Left ventricle myocardium superior (tissue), 1 donor: Measurements from ENCODE around the gene TMEM51. TPM values are rescaled to one million over a fixed set of nuclear protein-coding genes. Genes with fewer than 3 reads are reported as not detected.
"Not testable (repeated sequence)": the region's sequence is repeated elsewhere in the genome, so short reads cannot be mapped to it uniquely, and the experiment has no call there.

Experiments used
- ATAC-seq: fragments of 200-7000 bp; cut with Tn5 transposase; one replicate; pipeline ENCODE4 v1.9.1; 2020; ENCODE audit warnings: mild to moderate bottlenecking, moderate library complexity
- DNase-seq: peaks from one replicate; pipeline ENCODE4 v3.0.0-alpha.2; 2020
- intact Hi-C: fragments of 100-400 bp; cut with micrococcal nuclease; formaldehyde crosslinking; loops from one replicate; pipeline ENCODE4 v1.11.0; 2022
- total RNA-seq: library from RNA; stranded (reverse); fragmentation: NEBNext Ultra II Directional; extraction: Animal tissue kit (Norgen Biotek cat#: 25700); gene quantifications from one replicate; pipeline ENCODE4 v1.2.1, GENCODE V29; 2021
- donor health status: DM: no; HTN: yes; CAD: no; lungs with severe emphysema.

The TMEM51 gene
- total RNA-seq, 1 donor from 2014 or later = 4.9 TPM

GRCh38 chr1:15171271-15171908 is 17.8 kb downstream of the TMEM51 start:
- intact Hi-C loops = no loop called here
- no peak for DNase-seq
- ATAC-seq = no peak

GRCh38 chr1:15172405-15173259 is 19.1 kb downstream of the TMEM51 start:
- ATAC-seq (peak; percentile 84), DNase-seq (no peak)
- intact Hi-C loops = no loop called here

- DNase-seq (no peak), ATAC-seq (no peak)
- intact Hi-C loops = no loop called here
Measured at GRCh38 chr1:15173863-15174614, 20.5 kb downstream of the TMEM51 start.

- DNase-seq (no peak), ATAC-seq (no peak)
- intact Hi-C loops = no loop called here
Measured at GRCh38 chr1:15174615-15174983, 21.1 kb downstream of the TMEM51 start.

DNA sequence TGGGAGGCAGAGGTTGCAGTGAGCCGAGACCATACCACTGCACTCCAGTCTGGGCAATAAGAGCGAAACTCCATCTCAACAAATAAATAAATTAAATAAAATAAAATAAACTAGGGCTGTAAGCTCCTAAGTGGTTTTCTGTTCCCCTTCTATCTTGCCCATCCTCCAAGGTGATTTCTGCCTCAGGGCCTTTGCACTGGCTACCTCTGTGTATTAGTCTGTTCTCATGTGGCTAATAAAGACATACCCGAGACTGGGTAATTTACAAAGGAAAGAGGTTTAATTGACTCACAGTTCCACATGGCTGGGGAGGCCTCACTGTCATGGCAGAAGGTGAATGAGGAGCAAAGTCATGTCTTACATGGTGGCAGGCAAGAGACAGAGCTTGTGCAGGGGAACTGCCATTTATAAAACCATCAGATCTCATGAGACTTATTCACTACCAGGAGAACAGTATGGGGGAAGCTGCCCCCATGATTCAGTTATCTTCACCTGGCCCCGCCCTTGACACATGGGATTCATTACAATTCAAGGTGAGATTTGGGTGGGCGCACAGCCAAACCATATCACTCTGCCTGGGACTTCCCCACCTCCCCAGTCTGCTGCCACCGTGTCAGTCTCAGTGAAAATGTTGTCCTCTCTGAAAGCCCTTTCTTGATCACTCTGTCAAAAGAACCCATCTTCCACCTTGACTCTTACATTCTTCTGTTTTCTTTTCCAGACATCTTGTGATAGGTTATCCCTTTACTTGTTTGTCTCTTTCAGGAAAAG is 22.0 kb downstream of the TMEM51 start:
- DNase-seq, intact Hi-C loops, ATAC-seq: not testable (repeated sequence)

GRCh38 chr1:15176120-15176519 is 22.6 kb downstream of the TMEM51 start:
- intact Hi-C loops = no loop called here
- DNase-seq (no peak), ATAC-seq (no peak)

- ATAC-seq = no peak
- intact Hi-C loops = no loop called here
- no peak for DNase-seq
Measured at GRCh38 chr1:15176898-15177665, 23.5 kb downstream of the TMEM51 start.

DNA sequence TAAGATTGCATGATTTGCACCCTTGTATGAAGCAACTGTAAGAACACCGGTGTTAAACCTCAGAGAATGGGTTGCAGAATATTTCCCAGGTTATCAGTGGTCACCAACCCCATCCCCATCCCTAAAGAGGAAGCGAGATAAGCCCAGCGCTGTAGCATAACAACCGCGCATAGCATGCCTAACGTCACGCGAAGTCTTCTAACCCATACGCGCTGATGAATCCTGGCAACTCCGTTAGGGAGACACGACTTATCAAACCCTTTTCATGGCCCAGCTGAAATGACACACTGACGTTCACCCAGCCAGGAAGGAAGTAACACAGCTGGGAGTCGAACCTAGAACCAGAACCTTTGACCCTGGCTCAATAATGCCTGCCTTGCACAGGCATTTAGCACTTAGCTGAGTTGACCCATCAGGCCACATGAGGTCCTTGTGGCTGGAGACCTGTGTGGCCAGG is 24.2 kb downstream of the TMEM51 start:
- no peak for ATAC-seq
- intact Hi-C loops = no loop called here
- no peak for DNase-seq

DNA sequence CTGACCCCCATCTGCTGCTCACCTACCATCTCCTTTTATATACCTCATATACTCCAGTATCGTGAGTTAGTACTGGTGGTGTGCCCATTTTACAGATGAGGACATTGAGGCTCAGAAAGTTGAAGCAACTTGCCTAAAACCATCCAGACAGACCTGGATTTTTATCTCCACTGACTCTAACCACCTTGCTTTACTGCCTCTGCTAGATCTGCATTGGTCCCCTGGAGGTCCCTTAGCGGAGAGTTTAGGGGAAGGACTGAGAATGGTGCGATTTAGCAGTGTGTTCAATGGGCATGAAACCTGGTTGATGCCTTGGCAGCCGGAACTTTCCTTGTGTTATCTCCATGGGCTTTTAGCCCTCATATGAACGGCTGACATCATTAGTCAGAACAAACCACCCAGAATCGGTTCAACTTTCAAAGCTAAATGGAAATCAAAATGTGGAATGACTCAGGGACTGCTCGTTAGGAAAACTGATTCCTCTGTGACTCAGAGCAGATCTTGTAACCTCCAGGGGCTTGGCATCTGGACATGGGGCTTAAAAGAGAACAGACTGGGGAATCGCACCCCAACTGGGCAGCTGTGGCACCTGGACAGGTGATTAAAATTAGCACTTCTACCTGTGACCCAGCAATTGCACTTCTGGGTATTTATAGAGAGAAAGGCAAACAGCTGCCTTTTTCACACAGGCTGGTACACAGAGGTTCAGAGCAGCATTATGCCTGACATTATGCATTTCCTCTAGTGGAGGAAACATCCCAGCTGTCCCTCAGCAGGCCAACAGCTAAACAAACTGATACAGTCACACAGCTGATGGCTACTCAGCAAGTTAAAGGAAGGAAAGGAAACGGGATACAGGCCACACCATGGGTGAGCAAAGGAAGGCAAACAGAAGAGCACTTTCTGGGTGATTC is 25.3 kb downstream of the TMEM51 start:
- intact Hi-C loops = no loop called here
- peak; percentile 81 for ATAC-seq
- DNase-seq = no peak

GRCh38 chr1:15179485-15179883 is 25.9 kb downstream of the TMEM51 start:
- no peak for DNase-seq
- no peak for ATAC-seq
- intact Hi-C loops = no loop called here

- ATAC-seq = no peak
- intact Hi-C loops = no loop called here
Measured at GRCh38 chr1:15180189-15180588, 26.6 kb downstream of the TMEM51 start.

GRCh38 chr1:15180945-15181523 is 27.5 kb downstream of the TMEM51 start:
- no peak for DNase-seq
- no peak for ATAC-seq
- intact Hi-C loops = no loop called here

More at GRCh38 chr1:15180189-15180588, 26.6 kb downstream of the TMEM51 start:
- no peak for DNase-seq

DNA sequence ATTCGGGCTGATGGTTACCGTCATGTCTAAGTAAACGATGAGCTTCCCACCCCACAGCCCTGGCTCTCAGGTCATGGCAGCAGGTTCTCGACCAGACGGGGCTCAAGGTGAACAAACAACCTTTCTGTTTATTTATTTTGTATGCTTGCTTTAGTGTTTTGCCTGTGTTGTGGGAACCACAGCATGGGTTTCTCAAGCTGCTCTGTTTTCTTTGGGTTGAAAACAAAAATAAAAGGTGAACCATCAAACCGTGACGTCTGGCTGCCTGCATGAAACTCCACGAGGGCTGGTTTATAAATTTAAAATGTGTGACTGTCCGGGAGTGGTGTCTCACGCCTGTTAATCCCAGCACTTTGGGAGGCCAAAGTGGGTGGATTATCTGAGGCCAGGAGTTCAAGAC is 28.0 kb downstream of the TMEM51 start:
- intact Hi-C loops = no loop called here
- DNase-seq (no peak), ATAC-seq (no peak)

DNA sequence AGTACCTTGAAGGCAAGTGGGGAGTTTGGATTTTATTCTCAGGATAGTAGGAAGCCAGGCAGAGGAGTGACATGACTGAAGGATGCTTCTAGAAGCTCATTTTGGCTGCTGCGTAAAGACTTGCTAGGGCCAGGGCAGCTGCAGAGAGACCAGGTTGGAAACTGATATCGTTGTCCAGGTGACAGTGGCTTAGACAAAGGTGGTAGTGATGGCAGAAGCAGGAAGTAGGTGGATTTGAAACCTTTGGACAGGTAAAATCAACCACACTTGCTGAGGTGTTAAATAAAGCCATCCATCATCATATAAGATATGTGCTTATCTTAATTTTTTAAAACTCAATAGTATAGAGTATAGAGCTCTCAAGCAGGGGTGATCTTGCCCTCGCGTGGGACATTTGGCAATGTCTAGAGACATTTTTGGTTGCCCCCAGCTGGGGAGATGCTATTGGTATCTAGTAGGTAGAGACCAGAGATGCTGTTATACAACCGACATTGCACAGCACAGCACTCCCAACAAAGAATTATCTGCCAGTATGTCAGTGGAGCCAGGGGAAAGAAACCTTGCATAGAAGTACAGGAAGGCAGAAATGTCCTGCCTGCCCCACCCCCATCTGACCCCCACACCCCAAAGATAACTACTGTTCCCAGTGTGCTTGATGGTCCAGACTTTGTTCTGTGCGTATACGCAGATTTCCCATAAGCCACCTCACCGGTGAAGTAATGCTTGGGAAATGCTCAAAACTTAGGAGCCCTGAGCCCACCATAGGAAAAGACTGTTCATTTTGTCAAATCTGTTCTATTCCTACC is 31.1 kb downstream of the TMEM51 start:
- intact Hi-C loops = no loop called here
- ATAC-seq = no peak
- no peak for DNase-seq

DNA sequence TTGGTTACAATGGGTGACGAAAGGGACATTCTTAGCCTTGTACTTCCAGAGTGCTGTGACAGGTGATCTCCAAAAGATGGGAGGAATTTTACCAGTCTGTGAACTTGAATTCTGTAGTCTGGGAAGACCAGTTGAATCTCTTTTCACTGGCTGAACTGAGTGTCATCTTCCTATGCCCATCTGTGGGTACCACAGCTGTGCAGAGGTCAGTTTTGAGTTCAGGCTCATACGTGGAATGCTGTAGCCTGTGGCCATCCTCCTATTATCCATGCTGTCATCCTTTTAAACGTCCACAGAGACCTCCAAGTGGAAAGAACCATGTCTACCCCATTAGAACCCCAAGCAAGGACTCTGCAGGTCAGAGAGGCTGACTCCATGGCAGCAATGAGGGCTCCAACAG is 32.1 kb downstream of the TMEM51 start:
- ATAC-seq = no peak
- intact Hi-C loops = no loop called here

GRCh38 chr1:15186073-15186845 is 32.7 kb downstream of the TMEM51 start:
- intact Hi-C loops = no loop called here
- DNase-seq = no peak
- ATAC-seq = no peak

More for the DNA sequence above, 32.1 kb downstream of the TMEM51 start:
- no peak for DNase-seq
